ENCODE data around the gene ITGA5.

The ITGA5 gene

DNA sequence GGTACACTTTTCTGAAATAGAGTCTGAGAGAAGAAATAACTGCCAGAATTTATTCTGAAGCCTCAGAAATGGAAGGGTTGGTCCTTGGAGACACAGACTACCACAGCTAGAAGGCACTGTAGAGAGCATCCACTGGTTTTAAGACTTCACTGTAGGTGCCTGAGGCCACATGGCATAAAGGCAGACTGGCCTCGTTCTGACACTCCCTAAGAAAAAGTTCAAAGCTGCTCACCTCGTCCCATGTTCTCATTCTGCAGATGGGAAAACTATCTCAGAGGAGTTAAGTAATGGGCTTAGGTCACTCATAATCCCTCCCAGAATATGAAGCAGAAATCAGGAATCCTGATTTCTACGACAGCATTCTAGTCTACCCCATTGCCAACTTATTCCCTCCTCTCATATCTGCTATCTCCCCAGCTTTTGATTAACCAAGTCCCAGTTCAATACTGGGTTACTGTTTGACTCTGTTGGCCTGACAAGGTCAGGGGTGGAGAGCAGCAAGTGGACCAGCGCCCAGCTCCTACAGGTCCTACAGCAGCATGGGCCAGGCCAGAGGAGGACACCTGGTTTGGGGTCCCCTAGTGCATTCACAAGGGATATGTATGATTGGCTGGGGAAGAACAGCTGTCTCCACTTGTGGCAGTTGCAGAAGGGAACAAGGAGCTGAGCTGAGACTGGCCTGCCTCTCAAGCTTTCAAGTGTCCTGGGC is 3.7 kb downstream of the ITGA5 start:
- TF ChIP-seq TAF1 (IDR thresholded peaks at IDR 0.05; ENCODE audit: borderline replicate concordance, insufficient read depth, low read length) = no peak
- no peak for TF ChIP-seq FOXP2 (optimal IDR thresholded peaks at IDR 0.05; ENCODE audit: borderline replicate concordance, extremely low read depth, extremely low read length, insufficient read depth)
- no peak for TF ChIP-seq POLR2AphosphoS5 (IDR thresholded peaks at IDR 0.05; ENCODE audit: low read depth, low read length)
- TF ChIP-seq, protein P1, sequence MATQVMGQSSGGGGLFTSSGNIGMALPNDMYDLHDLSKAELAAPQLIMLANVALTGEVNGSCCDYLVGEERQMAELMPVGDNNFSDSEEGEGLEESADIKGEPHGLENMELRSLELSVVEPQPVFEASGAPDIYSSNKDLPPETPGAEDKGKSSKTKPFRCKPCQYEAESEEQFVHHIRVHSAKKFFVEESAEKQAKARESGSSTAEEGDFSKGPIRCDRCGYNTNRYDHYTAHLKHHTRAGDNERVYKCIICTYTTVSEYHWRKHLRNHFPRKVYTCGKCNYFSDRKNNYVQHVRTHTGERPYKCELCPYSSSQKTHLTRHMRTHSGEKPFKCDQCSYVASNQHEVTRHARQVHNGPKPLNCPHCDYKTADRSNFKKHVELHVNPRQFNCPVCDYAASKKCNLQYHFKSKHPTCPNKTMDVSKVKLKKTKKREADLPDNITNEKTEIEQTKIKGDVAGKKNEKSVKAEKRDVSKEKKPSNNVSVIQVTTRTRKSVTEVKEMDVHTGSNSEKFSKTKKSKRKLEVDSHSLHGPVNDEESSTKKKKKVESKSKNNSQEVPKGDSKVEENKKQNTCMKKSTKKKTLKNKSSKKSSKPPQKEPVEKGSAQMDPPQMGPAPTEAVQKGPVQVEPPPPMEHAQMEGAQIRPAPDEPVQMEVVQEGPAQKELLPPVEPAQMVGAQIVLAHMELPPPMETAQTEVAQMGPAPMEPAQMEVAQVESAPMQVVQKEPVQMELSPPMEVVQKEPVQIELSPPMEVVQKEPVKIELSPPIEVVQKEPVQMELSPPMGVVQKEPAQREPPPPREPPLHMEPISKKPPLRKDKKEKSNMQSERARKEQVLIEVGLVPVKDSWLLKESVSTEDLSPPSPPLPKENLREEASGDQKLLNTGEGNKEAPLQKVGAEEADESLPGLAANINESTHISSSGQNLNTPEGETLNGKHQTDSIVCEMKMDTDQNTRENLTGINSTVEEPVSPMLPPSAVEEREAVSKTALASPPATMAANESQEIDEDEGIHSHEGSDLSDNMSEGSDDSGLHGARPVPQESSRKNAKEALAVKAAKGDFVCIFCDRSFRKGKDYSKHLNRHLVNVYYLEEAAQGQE (IDR thresholded peaks at IDR 0.05; ENCODE audit: insufficient read depth in 1 of 2, low read depth in 2 of 2, low read length in 2 of 2) = no peak
- TF ChIP-seq SIN3A (IDR thresholded peaks at IDR 0.05; ENCODE audit: borderline replicate concordance, insufficient read depth, low read length) = no peak

DNA sequence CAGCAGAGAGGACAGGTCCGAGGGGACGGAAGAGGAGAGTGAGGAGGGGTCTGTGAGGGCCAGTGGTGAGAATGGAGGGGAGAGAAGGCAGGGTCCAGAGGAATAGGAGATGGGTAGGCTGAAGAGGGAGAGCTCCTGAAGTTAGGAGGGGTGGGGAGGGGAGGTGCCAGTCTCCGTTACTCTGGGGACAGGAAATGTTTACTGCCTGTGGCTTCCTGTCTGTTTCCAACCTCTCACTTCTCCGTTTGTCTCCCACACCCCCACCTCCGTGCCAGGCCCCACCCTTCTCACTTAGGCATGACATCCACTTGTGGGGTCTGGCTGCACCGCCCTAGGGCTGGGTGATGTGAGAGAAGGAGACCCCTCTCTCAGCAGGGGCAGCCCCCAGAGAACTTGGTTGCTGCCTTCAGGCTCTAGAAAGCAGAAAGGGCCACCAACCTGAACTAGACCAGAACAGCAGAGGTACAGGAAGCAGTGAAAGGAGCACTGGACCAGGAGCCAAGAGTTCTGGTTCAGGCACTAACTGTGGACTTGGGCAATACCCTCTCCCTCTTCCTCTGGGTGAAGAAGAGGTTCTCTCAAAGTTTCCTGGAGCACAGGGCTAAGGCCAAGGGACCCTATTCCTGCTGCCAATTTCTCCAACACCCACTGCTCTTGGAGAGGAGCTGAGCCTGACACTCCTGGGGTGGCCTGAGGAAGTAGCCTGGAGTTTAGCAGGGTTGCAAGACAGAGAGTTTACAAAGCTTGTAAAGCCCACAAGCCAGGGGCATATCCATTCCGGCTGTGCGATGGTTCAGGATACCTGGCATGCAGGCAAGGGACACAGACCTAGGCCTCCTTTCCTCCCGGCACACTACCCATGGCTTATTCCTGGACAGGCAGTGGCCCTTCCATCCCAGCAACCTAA is 5.5 kb downstream of the ITGA5 start:
- TF ChIP-seq SIN3A (IDR thresholded peaks at IDR 0.05; ENCODE audit: borderline replicate concordance, insufficient read depth, low read length) (no peak), FOXP2 (optimal IDR thresholded peaks at IDR 0.05; ENCODE audit: borderline replicate concordance, extremely low read depth, extremely low read length, insufficient read depth) (no peak), TAF1 (IDR thresholded peaks at IDR 0.05; ENCODE audit: borderline replicate concordance, insufficient read depth, low read length) (no peak), POLR2AphosphoS5 (IDR thresholded peaks at IDR 0.05; ENCODE audit: low read depth, low read length) (no peak)
- TF ChIP-seq, protein P1 (IDR thresholded peaks at IDR 0.05; ENCODE audit: insufficient read depth in 1 of 2, low read depth in 2 of 2, low read length in 2 of 2) = no peak

DNA sequence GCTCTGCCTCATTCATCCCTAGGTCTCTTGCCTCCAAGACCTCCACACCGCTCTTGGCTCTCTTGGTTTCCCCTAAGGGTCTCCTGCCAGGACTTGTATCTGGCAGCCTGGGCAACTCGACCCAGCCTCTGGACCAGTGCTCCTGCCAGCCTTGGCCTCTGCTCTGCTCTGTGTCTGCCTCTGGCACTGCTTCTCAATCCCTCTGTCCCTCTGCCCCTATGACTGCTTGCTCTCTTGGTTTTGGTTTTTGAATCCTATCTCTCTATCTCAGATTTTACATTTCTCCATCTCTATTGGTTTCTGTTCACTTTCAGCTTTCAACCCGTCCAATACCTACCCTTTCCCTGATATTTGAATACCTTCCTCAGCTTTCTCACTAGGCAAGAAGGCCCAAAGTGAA is 6.3 kb downstream of the ITGA5 start:
- TF ChIP-seq FOXP2 (optimal IDR thresholded peaks at IDR 0.05; ENCODE audit: borderline replicate concordance, extremely low read depth, extremely low read length, insufficient read depth) (no peak), TAF1 (IDR thresholded peaks at IDR 0.05; ENCODE audit: borderline replicate concordance, insufficient read depth, low read length) (no peak), SIN3A (IDR thresholded peaks at IDR 0.05; ENCODE audit: borderline replicate concordance, insufficient read depth, low read length) (no peak), POLR2AphosphoS5 (IDR thresholded peaks at IDR 0.05; ENCODE audit: low read depth, low read length) (no peak)
- TF ChIP-seq, protein P1 (IDR thresholded peaks at IDR 0.05; ENCODE audit: insufficient read depth in 1 of 2, low read depth in 2 of 2, low read length in 2 of 2) = no peak

DNA sequence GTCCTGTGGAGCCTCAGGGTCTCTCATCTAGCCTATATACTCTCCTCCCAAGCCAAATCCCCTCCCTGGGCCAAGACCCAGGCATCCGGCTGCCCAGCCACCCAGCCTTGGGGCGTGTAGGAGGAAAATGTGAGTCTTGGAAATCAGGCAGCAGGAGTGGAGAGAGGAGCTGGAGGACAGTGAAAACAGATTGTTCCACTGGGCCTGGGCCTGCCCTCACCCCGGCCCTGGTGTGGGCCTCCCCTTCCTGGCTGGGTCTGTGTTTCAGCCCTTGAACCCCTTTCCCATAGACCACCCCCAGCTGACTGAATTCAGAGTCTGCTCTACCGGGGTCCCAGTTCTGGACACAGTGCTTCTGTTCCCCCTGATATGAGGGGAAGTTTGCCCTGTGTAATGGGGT is 6.7 kb downstream of the ITGA5 start:
- TF ChIP-seq TAF1 (IDR thresholded peaks at IDR 0.05; ENCODE audit: borderline replicate concordance, insufficient read depth, low read length) (no peak), POLR2AphosphoS5 (IDR thresholded peaks at IDR 0.05; ENCODE audit: low read depth, low read length) (no peak), FOXP2 (optimal IDR thresholded peaks at IDR 0.05; ENCODE audit: borderline replicate concordance, extremely low read depth, extremely low read length, insufficient read depth) (no peak), SIN3A (IDR thresholded peaks at IDR 0.05; ENCODE audit: borderline replicate concordance, insufficient read depth, low read length) (no peak)
- TF ChIP-seq, protein P1 (IDR thresholded peaks at IDR 0.05; ENCODE audit: insufficient read depth in 1 of 2, low read depth in 2 of 2, low read length in 2 of 2) = no peak

Data from PFSK-1 (cell line).